Astrocyte (in vitro differentiated cells and primary cell): ENCODE measurements around the gene CGB1. TPM values are rescaled to one million over a fixed set of nuclear protein-coding genes. Genes with fewer than 3 reads are reported as not detected.
A peak's percentile ranks its signal among the peaks of the same experiment; 100 is the strongest.

Experiments
- DNase-seq: peaks from one replicate; pipeline ENCODE4 v3.0.0-alpha.2; 2010; ENCODE audit warnings: low read depth
- FAIRE-seq: peaks from 2 replicates; lab custom pipeline; 2011; peaks lifted over from hg19 to GRCh38; lab: Jason Lieb, UNC
- H2AFZ ChIP-seq: 2 replicates; pipeline ENCODE4 v1.6.0; 2012; ENCODE audit warnings: low read depth, low read length, inconsistent platforms
- H3K27ac ChIP-seq: 2 replicates; pipeline ENCODE4 v1.5.1; 2011; ENCODE audit warnings: low read depth, low read length, inconsistent platforms
- H3K27me3 ChIP-seq: 2 replicates; pipeline ENCODE4 v1.6.0; 2011; ENCODE audit warnings: low read length, inconsistent platforms; ENCODE audit not compliant: insufficient read depth
- H3K36me3 ChIP-seq: 2 replicates; pipeline ENCODE4 v1.5.1; 2011; ENCODE audit warnings: low read length, inconsistent platforms; ENCODE audit not compliant: insufficient read depth
- H3K4me1 ChIP-seq: 2 replicates; pipeline ENCODE4 v1.5.1; 2011; ENCODE audit warnings: low read length, inconsistent platforms; ENCODE audit not compliant: insufficient read depth
- H3K4me2 ChIP-seq: 2 replicates; pipeline ENCODE4 v1.6.0; 2012; ENCODE audit warnings: low read length, inconsistent platforms
- H3K4me3 ChIP-seq: 2 replicates; pipeline ENCODE4 v1.5.1; 2011; ENCODE audit warnings: low read depth, mild to moderate bottlenecking, low read length, inconsistent platforms; ENCODE audit not compliant: insufficient read depth
- H3K79me2 ChIP-seq: 2 replicates; pipeline ENCODE4 v1.6.0; 2012; ENCODE audit warnings: mild to moderate bottlenecking, low read length, inconsistent platforms; ENCODE audit not compliant: insufficient read depth
- H3K9ac ChIP-seq: 2 replicates; pipeline ENCODE4 v1.6.0; 2012; ENCODE audit warnings: mild to moderate bottlenecking, low read length, inconsistent platforms
- H3K9me3 ChIP-seq: 2 replicates; pipeline ENCODE4 v1.5.1; 2012; ENCODE audit warnings: low read depth, mild to moderate bottlenecking, low read length, inconsistent platforms; ENCODE audit not compliant: insufficient read depth
- H4K20me1 ChIP-seq: 2 replicates; pipeline ENCODE4 v1.6.0; 2012; ENCODE audit warnings: low read length, inconsistent platforms; ENCODE audit not compliant: insufficient read depth
- H3K27ac Mint-ChIP-seq: one replicate; pipeline ENCODE4 v1.8.0; 2021; ENCODE audit warnings: mild to moderate bottlenecking, mixed read lengths; ENCODE audit not compliant: unreplicated experiment
- H3K27me3 Mint-ChIP-seq: one replicate; pipeline ENCODE4 v1.8.0; 2021; ENCODE audit warnings: low read depth, mixed read lengths; ENCODE audit not compliant: unreplicated experiment
- H3K36me3 Mint-ChIP-seq: one replicate; pipeline ENCODE4 v1.8.0; 2021; ENCODE audit warnings: low read depth, mixed read lengths; ENCODE audit not compliant: unreplicated experiment
- H3K4me1 Mint-ChIP-seq: one replicate; pipeline ENCODE4 v1.8.0; 2021; ENCODE audit warnings: low read depth, mixed read lengths; ENCODE audit not compliant: unreplicated experiment
- H3K4me3 Mint-ChIP-seq: one replicate; pipeline ENCODE4 v1.8.0; 2021; ENCODE audit warnings: mild to moderate bottlenecking, moderate library complexity, mixed read lengths; ENCODE audit not compliant: unreplicated experiment
- H3K9me3 Mint-ChIP-seq: one replicate; pipeline ENCODE4 v1.8.0; 2021; ENCODE audit warnings: mild to moderate bottlenecking, mixed read lengths; ENCODE audit not compliant: unreplicated experiment
- EZH2 ChIP-seq: IDR thresholded peaks from 2 replicates; pipeline ENCODE4 v1.6.1; 2012; ENCODE audit warnings: mild to moderate bottlenecking, low read length, inconsistent platforms; ENCODE audit not compliant: insufficient read depth
- total RNA-seq: library from RNA; stranded (reverse); gene quantifications from 2 replicates; pipeline ENCODE4 v1.2.1, GENCODE V29; 2021
- TF ChIP-seq, protein P1 (sequence below): IDR thresholded peaks from 2 replicates; pipeline ENCODE4 v1.5.1; 2011; ENCODE audit warnings: low read depth, mild to moderate bottlenecking, inconsistent platforms, low read length, moderate library complexity; ENCODE audit not compliant: insufficient read depth

The CGB1 gene
- total RNA-seq, 1 donor from 2014 or later: 2.3 TPM

DNA sequence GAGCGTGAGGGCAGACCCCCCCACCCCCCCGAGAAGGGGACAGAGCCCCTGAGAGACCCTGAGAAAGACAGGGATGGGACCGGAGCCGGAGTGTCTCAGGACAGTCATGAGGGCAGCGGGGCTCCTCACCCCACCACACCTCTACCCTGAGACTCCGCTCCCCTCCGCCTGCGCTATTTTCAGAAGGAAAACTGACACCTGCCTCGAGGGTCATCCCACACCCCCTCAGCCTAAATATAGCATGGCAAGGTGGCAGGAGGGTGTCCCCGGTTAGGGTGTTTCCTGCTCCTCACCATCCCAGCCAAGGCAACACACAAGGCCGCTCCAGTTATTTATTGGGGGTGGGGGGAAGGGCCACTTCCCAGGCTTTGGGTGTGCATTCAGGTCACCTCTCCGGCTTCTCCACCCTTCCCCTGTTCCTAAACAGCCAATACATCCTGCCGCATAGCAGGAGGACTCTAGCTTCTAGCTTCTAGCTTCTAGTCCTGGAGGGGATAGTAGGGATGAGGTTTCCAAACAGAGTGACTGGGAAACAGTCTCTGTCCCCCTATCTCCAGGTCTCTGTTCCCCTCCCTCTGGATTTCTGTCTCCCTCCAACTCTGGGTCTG is 29.3 kb upstream of the CGB1 start:
- H3K4me3 Mint-ChIP-seq: peak overlapping the region; percentile 74
- Histone ChIP-seq H3K4me3 (no peak overlapping the region), H3K27me3 (no peaks in the 10 kb centered on the region), H4K20me1 (peaks cover 44% of the 10 kb centered on the region), H3K36me3 (no peaks in the 10 kb centered on the region), H3K9me3 (peaks cover 8% of the 10 kb centered on the region), H3K79me2 (peaks cover 9% of the 10 kb centered on the region), H3K9ac (no peak overlapping the region), H3K27ac (no peak overlapping the region), H3K4me2 (no peak overlapping the region), H3K4me1 (peaks cover 21% of the 10 kb centered on the region), H2AFZ (no peak overlapping the region)
- peaks cover 18% of the 10 kb centered on the region for H3K36me3 Mint-ChIP-seq
- peaks cover 8% of the 10 kb centered on the region for H3K27me3 Mint-ChIP-seq
- FAIRE-seq (no peak), DNase-seq (no peak)
- H3K4me1 Mint-ChIP-seq: peaks cover 18% of the 10 kb centered on the region
- peak overlapping the region; percentile 80 for H3K27ac Mint-ChIP-seq
- H3K9me3 Mint-ChIP-seq: peaks cover 14% of the 10 kb centered on the region
- TF ChIP-seq, protein P1, sequence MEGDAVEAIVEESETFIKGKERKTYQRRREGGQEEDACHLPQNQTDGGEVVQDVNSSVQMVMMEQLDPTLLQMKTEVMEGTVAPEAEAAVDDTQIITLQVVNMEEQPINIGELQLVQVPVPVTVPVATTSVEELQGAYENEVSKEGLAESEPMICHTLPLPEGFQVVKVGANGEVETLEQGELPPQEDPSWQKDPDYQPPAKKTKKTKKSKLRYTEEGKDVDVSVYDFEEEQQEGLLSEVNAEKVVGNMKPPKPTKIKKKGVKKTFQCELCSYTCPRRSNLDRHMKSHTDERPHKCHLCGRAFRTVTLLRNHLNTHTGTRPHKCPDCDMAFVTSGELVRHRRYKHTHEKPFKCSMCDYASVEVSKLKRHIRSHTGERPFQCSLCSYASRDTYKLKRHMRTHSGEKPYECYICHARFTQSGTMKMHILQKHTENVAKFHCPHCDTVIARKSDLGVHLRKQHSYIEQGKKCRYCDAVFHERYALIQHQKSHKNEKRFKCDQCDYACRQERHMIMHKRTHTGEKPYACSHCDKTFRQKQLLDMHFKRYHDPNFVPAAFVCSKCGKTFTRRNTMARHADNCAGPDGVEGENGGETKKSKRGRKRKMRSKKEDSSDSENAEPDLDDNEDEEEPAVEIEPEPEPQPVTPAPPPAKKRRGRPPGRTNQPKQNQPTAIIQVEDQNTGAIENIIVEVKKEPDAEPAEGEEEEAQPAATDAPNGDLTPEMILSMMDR: no peak
- TF ChIP-seq EZH2: no peak

DNA sequence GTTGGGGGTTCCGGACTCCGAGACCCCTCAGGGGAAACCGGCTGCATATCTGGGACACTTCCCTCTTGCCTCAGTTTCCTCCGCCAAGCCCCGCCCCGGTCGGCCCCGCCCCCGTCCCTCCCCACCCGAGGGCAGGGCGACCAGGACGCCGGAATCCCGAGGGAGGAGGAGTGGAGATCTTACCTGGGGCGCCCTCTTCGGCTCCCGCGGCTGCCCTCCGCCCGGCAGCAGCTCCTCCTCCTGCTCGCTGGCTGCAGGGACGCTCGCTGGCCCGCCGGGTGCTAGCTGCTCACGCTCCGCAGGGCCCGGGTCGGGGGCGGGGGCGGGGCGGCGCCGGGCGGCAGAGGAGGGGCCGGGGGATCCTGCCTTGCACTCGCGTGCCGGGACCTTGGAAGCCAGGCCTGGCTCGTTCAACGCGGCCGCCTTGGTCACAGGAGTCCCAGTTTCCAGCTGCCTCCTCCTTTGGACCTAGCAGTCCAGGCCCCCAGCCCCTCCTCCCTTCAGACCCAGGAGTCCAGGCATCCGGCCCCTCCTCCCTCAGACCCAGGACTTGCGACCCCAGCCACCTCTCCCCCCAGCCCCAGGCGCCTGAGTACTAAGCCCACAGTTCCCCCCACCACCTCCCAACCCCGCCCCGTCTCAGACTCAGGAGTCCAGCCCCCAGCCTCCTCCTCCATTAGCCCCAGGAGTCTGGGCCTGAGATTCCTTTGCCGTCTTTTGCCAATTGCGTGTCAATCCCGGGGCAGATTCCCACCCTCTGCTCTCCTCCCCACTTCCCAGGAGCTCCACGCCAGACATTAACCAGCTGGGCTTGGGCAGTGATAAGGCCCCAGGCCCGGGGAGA is 28.3 kb upstream of the CGB1 start, which contains the start of gene NTF4:
NTF4 (minus strand) TSS at position 51 of the 844 bp plus-strand sequence. CDS start 2,821 bp downstream, outside the sequence.
- peak within 1 kb of the TSS; percentile 75 for H3K27ac Mint-ChIP-seq
- H3K4me3 ChIP-seq: no peak within 1 kb of the TSS

More for the DNA sequence above, 28.3 kb upstream of the CGB1 start, which contains the start of gene NTF4:
- Mint-ChIP-seq H3K4me3 (peak within 1 kb of the TSS; percentile 74), H3K4me1 (peaks cover 22% of the 10 kb centered on the region), H3K9me3 (peaks cover 9% of the 10 kb centered on the region), H3K27me3 (peaks cover 5% of the 10 kb centered on the region), H3K36me3 (peaks cover 15% of the 10 kb centered on the region)
- H3K4me1 ChIP-seq: peaks cover 21% of the 10 kb centered on the region
- DNase-seq (no peak), FAIRE-seq (no peak)
- H4K20me1 ChIP-seq: peaks cover 54% of the 10 kb centered on the region
- peak within 1 kb of the TSS; percentile 59 for H3K9ac ChIP-seq
- no peaks in the 10 kb centered on the region for H3K9me3 ChIP-seq
- H3K4me2 ChIP-seq: peak within 1 kb of the TSS; percentile 80
- H2AFZ ChIP-seq: peak within 1 kb of the TSS; percentile 34
- no peak within 1 kb of the TSS for H3K27ac ChIP-seq
- TF ChIP-seq EZH2: no peak
- TF ChIP-seq, protein P1: no peak
- no peaks in the 10 kb centered on the region for H3K36me3 ChIP-seq
- H3K79me2 ChIP-seq: peaks cover 19% of the 10 kb centered on the region
- H3K27me3 ChIP-seq: no peaks in the 10 kb centered on the region
